GM12873 (cell line): ENCODE measurements around the gene ZFR.
A peak's percentile ranks its signal among the peaks of the same experiment; 100 is the strongest.

Experiments
- CTCF ChIP-seq: IDR thresholded peaks from 2 replicates; pipeline ENCODE4 v1.5.1; 2012; ENCODE audit warnings: low read depth, mild to moderate bottlenecking, moderate library complexity, low read length, control low read depth; ENCODE audit not compliant: insufficient read depth; ENCODE audit errors: missing control alignments

Gene ZFR

GRCh38 chr5:32332361-32332760 is 112.2 kb downstream of the ZFR start:
- TF ChIP-seq CTCF: no peak

- TF ChIP-seq CTCF: no peak
Measured at GRCh38 chr5:32331935-32332274, 112.6 kb downstream of the ZFR start.

DNA sequence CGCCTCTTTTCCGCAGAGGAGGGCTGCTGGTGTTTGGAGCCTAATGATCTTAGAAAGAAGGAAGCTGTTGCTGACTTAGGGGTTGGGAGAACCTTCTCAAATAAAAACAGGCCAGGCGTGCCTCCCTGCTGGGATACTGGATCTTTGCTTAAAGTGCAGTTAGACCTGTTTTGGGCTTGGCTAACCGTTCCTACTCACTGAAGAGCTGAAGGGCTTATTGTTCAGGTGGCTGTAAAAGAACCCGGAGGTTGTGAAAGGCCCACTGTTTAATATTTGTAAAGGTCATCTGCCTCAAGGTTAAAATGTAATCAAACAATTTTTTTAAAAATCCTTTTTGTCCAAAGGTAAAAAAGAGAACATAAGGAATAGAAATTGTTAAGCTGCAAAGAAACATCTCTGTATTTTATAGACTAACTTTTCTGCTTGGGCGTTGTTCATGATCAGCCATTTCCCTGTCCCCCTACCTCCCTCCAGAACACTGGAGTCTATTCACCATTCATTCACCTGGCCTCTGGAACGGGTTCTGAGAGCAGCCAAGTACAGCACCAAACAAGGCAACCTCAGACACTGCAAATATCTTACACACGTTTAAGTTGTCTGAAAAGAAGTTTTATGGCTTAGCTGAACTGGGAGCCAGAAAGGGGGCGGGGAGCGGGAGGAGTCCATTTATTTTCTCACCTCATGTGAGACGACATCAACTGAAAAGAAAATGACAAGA is 113.2 kb downstream of the ZFR start:
- no peak for TF ChIP-seq CTCF

DNA sequence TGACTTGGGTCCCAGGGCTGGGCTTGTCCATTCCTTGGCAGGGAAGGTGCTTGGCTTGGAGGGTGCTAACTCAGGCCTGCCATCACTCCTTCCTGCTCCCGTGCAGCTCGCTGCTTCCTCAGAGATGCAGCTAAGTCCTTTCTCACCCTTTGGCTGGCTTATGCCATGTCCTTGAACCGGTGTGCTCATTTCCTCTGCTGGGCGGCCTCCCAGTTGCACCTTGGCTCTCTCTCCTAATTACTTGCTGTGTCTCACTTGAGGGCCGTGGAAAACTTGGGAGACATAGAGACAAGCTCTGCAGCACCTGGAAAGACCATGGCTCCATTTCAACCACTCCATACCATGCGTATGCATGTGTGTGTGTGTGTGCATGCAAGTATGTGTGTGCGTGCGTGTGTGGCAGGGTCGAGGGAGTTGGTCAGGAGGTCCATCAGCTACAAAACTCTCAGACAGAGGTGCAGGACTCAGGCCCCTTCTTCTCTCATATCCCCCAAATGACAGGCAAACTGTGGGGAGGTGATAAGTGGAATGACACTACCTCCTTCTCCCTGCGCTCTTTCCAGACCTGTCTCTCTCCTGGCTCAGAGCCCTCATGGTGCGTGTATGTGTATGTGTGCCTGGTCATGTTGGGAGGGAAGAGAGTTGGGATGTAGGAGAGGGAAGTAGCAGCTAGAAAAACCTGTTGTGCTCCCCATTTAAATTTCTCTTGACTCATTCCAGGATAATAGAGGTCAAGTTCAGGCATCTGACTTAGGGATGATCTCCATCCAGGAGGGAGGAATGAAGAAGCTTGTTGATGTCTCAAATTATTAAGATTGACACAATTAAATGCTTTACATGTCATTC is 114.2 kb downstream of the ZFR start:
- no peak for TF ChIP-seq CTCF

DNA sequence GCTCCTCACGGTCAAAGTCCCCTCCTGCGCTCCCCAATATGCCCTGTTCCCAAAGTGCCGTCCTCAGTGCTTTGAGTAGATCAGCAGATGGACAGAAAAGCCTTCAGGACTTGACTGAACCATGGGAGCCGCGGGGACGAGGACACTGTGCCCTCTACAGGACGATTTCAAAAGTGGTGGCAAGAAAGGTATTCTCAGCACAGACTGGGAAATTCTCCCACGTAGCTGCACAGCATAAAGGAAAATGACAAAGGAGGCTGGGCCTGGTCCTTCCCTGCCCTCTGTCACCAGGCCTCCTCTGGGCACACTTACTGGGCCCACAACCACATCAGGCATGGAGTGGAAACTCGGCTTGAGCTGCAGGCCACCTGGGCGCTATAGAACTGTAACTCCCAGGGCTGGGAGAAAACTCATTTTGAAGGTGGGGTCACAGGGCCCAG is 115.1 kb downstream of the ZFR start:
- peak; percentile 88 for TF ChIP-seq CTCF

GRCh38 chr5:32326216-32326772 is 118.2 kb downstream of the ZFR start:
- TF ChIP-seq CTCF: no peak

GRCh38 chr5:32325616-32326015 is 118.9 kb downstream of the ZFR start:
- TF ChIP-seq CTCF: no peak
